HG03108 (cell line): ENCODE measurements around the gene RBM28.

Experiments
- ATAC-seq: cut with Tn5 transposase; IDR thresholded peaks from one replicate; pipeline ENCODE4 v1.9.1; 2021; ENCODE audit warnings: moderate library complexity; ENCODE audit not compliant: unreplicated experiment

Gene RBM28

DNA sequence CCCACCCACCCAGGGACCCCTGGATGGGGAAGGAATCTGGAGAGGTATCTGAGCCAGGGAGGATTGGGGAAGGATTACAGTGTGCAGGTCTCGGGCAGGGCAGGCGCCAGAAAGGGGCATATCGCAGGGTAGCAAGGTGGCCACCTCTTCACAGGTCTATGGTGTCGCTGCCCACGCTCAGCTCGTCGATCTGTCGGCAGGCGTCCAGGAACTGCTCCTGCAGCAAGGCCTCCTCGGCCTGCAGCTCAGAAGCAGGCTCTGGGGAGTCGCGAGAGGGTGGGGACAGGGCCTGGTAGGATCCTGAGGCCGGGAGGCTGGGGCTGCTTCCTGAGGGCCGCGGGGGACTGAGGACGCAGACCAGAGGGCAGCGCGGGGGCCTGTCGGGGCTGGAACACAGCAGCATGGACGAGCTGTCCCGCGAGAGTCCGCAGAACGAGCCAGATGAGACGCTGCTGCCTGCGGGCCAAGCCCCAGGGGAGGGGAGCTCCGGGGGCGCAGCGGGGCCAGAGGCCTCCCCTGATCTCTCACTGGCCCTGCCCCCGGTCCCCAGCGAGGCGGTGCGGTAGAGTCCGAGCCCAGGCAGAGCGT is 7.1 kb upstream of the RBM28 start:
- no peak for ATAC-seq

- ATAC-seq: no peak
Measured at GRCh38 chr7:128349466-128349825, 5.7 kb upstream of the RBM28 start.

GRCh38 chr7:128347647-128348097 is 4.0 kb upstream of the RBM28 start:
- no peak for ATAC-seq

DNA sequence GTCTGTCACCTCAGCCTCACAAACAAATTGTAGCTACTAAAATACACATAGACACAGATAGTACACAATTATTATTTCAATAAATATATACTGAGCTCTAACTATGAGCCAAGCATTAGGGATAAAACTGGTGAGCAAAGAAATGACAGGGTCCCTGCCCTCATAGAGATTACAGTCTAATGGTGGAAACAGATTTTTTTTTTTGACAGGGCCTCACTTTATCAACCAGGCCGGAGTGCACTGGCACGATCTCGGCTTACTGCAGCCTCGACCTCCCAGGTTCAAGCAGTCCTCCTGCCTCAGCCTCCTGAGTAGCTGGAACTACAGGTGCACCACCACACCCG is 695 bp upstream of the RBM28 start:
- no peak for ATAC-seq

DNA sequence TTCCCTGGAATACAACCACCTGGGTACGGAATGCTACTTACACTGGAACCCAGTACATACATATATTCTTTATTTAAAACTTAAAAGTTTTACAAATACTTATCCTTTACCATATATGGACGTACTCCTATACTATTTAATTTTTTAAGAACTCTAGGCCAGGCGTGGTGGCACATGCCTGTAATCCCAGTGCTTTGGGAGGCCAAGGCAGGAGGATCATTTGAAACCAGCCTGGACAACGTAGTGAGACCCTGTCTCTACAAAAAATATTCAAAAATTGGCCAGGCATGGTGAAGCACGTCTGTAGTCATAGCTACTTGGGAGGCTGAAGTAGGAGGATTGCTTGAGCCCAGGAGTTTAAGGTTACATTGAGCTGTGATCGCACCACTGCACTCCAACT is 2.0 kb downstream of the RBM28 start:
- ATAC-seq: no peak

DNA sequence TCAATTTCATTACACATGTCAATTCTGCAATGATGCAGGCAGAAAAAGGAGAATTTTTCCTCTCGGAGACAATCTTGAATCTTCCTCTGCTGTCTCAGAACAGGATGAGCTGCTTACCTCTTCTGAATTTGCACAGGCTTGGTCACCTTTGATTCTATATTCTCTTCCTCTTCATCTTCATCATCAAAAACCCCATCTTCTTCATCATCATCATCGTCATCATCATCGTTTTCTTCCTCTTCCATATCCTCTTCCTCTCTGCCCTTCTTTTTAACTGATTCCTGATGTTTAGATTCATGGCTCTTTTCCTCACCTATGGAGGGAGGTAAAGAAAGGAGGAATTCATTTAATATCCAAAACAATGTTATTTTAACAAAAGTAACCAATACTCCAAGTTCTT is 8.0 kb downstream of the RBM28 start:
- no peak for ATAC-seq

- no peak for ATAC-seq
Measured at GRCh38 chr7:128324368-128324680, 19.4 kb downstream of the RBM28 start.

DNA sequence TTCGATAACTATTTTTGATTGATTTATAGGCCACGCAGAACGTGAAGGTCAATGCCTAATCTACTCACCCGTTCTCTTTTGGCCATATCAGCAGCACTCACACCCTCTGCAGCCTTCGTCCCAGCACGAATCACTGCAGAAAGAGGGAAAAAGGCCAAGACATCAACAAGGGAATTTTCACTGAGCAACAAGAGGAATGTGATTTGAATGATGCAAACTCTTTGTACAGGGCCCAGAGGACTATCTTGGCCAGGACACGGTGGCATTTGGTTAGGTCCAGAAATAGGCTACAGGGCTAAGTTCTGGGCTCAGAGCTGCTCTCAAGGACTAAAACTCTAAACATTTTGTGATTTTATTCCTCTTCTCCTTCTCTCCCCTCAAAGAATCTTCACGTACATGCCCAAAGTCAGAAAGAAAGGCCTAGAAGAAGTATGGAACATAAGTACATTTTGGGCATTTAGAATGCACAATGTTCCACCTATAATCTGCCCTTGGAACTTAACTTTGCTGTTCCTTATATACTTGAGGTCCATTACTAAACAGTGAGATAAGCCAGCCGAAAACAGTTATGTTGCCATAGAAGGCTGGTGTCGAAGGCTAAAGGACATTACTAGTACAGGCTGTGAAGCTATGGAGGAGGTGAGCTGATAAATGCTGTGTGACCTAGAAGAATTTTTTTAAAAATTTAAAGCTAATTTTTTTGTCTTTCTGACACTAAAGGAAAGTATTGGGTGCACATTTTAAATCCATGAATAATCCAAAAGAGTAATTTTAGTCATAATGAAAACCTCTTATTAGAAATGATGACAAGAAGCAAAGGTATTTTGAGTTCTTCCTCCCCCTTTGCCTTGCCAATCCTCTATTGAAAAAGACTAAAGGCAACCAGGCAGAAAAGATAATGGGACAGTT is 20.0 kb downstream of the RBM28 start:
- ATAC-seq: no peak

DNA sequence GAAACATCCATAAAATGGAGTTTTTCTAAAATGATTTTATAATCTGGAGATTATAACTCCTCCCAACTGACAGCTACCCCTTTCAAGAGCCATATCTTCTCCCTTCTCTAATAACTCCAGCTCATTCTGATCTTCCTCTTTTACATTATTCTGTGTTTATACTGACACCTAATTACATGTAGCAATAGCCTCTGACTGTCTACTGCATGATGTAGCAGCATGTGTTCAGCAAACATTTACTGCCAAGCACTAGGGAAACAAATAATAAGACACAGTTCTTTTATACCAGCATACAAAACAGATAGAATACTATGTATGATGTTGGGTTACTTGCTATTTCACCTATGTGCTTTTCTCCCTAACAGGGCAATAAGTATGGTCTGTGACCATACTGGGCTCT is 20.7 kb downstream of the RBM28 start:
- no peak for ATAC-seq

DNA sequence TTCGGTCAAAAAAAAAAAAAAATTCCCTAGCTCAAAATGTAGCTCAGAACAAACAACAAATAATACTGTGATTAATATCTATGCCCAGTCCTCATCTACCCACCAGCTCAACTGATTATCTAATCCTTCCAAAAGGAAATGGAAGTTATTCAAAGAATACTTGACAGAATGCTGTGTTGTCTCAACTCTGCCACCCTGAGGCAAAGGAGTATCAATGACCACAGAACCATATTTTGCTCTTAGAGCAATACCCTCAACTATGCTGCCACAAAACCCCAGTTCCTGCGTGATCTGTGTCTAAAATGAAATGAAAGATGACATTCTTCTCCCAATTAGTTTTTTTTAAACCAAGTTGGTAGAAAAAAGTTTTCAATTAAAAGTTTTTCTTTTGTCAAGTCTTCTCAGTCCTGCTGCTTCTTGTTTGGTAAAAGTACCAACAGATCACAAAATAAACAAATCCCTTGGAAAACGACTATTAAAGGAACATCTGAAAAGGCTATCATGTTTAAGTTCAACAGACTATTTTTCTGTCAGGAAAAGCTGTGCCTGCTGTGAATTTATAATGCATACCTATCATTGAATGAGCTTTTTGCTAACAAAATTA is 21.6 kb downstream of the RBM28 start:
- ATAC-seq: no peak

DNA sequence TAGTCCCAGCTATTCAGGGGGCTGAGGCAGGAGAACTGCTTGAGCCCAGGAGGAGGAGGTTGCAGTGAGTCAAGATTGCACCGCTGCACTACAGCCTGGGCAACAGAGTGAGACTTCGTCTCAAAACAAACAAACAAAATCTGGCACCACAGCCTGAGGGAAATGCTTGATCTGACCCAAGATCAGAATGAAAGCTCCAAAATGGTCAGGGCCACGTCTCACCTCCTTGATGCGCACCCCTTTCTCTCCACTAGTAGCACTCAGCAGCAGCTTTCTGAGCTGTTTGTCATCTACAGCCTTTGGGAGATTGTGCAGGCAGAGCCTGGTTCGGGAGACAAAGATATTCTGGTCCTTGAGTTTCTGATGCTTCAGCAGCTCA is 22.7 kb downstream of the RBM28 start:
- ATAC-seq: no peak

- no peak for ATAC-seq
Measured at GRCh38 chr7:128318691-128319090, 25.0 kb downstream of the RBM28 start.

GRCh38 chr7:128311013-128311412 is 32.7 kb downstream of the RBM28 start:
- ATAC-seq: no peak

GRCh38 chr7:128310499-128310898 is 33.2 kb downstream of the RBM28 start:
- no peak for ATAC-seq

DNA sequence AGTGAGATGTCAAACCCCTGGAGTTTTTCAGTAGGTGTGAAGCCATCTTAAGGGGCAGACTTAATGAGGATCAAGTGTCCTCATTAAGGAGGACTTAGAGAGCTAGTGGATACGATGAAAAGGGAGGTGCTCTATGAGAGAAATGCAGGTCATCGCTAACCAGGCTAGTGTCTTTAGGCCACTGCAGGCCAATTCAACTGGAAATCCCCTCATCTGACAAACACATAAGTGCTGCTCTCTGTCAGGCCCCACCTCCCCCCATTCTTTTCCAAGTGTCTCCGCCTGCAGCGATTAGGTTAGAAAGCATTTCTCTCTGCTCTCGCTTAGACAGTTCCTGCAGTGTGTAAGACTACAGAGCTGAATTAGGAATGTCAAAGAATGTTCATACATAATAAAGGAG is 33.7 kb downstream of the RBM28 start:
- no peak for ATAC-seq

GRCh38 chr7:128309124-128309523 is 34.6 kb downstream of the RBM28 start:
- no peak for ATAC-seq

- no peak for ATAC-seq
Measured at GRCh38 chr7:128307061-128307460, 36.6 kb downstream of the RBM28 start.

- no peak for ATAC-seq
Measured at GRCh38 chr7:128304212-128304611, 39.5 kb downstream of the RBM28 start.

- ATAC-seq: no peak
Measured at GRCh38 chr7:128303643-128304042, 40.1 kb downstream of the RBM28 start.

- no peak for ATAC-seq
Measured at GRCh38 chr7:128303133-128303532, 40.6 kb downstream of the RBM28 start.

DNA sequence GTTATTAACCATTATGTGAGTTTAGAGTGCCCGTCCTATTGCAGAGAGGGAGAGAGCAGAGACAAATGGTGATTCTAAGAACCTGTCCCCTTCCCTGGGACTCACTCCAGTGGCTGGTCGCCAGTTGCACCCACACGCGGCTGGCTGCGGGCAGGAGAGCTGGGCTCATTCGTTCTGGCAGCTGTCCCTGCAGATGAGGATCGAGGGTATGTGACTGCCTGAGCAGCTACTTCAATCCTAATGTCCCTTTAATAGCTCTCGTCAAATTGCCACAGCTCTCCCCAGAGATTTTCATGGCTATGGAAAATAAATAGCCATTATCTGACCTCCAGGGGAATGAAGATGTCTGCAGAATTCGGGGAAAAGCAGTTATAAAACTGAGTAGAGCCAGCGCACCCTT is 41.6 kb downstream of the RBM28 start:
- ATAC-seq: no peak

DNA sequence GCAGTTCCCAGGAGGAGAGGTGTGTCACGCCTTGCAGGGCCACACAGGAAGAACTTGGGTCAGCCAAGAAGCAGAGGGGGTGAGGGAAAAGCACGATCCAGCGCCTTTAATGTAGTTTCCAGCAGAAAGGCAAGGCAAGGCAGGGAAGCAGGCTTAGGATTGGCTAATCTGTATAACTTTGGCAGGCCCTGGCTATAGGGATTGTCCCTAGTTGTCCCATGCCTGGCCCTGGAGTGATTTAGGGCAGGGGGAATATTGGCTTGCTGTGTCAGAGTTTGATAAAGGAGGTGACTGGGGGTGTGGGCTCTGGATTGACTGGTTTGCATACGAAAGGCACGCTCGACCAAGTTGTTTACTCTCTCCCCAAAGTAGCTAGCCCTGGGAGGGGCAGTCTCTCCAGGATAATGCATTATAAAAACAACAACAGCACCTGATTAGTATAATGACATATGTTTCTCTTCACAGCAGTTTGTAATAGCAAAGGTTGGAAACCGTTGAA is 44.5 kb downstream of the RBM28 start:
- ATAC-seq: no peak
